Adrenal gland (tissue), 19 donors: ENCODE measurements around the gene FABP7. TPM values are rescaled to one million over a fixed set of nuclear protein-coding genes. Genes with fewer than 3 reads are reported as not detected.

Experiments used
- DNase-seq, 7 donors: peaks; one replicate each; pipeline ENCODE4 v3.0.0-alpha.2; 2019 to 2020
- H3K27ac ChIP-seq, 5 donors: fragments of 200-600 bp; sonication (generic) in 4 of 5; 1 replicate in 3 of 5; 2 replicates in 2 of 5; pipeline versions ENCODE4 v1.5.1 to v1.8.0; 2016 to 2020; ENCODE audit warnings: mild to moderate bottlenecking in 1 of 5
- H3K27me3 ChIP-seq: fragments of 200-600 bp; 2 replicates; pipeline ENCODE4 v1.8.0; 2021
- H3K36me3 ChIP-seq, 2 donors: fragments of 200-600 bp; replicated peaks in 1 of 2; 1 replicate in 1 of 2; 2 replicates in 1 of 2; pipeline versions ENCODE4 v1.5.1 to v1.8.0; 2018 to 2022
- H3K4me1 ChIP-seq, 2 donors: fragments of 200-600 bp; replicated peaks in 1 of 2; 1 replicate in 1 of 2; 2 replicates in 1 of 2; pipeline versions ENCODE4 v1.5.1 to v1.8.0; 2018 to 2021
- H3K4me3 ChIP-seq, 4 donors: fragments of 200-600 bp; sonication (generic) in 3 of 4; one replicate each; pipeline ENCODE4 v1.5.1; 2016 to 2018
- H3K9me3 ChIP-seq, 3 donors: fragments of 200-600 bp; sonication (generic) in 1 of 3; replicated peaks in 1 of 3; 1 replicate in 2 of 3; 2 replicates in 1 of 3; pipeline versions ENCODE4 v1.5.1 to v1.8.0; 2016 to 2021
- POLR2A ChIP-seq, 2 donors: fragments of 450-650 bp; IDR thresholded peaks; one replicate each; pipeline ENCODE4 v1.6.1; 2017; ENCODE audit warnings: antibody characterized with exemption in 2 of 2, mild to moderate bottlenecking in 2 of 2, moderate library complexity in 1 of 2
- WGBS, 4 donors: extraction: QIAGEN DNeasy Blood & Tissue Kit in 2 of 4; methylation state at CpG; one replicate each; pipeline versions ENCODE4 v1.1.5 to v1.1.7; 2013 to 2017; 5-methylcytosine and 5-hydroxymethylcytosine counted together
- intact Hi-C, 2 donors: fragments of 100-400 bp; cut with DNase I; formaldehyde crosslinking; loops; one replicate each; pipeline versions ENCODE4 v1.14.1 to v1.15.0; 2022 to 2023
- long read RNA-seq, 10 donors: library from polyadenylated mRNA in 3 of 10; unstranded in 2 of 10; stranded (forward) in 1 of 10; transcript quantifications; one replicate each; pipeline ENCODE4 v2.0.0 and lab custom pipeline, GENCODE V29; 2021 to 2026
- polyA plus RNA-seq, 3 donors: library from polyadenylated mRNA; stranded (reverse); fragments of 200-250 nt in 2 of 3; fragments of 350-450 nt in 1 of 3; fragmentation: Illumina TruSeq in 1 of 3; extraction: RNeasy Lipid Tissue Mini Kit (QIAGEN cat#74804) in 1 of 3; gene quantifications; one replicate each; pipeline ENCODE4 v1.2.3, GENCODE V29; 2013 to 2014
- total RNA-seq, 9 donors: library from RNA; depleted of rRNA in 4 of 9; stranded (reverse); fragments of >200 nt in 4 of 9; fragments of 120-200 nt in 1 of 9; fragmentation: NEBNext Ultra II Directional in 1 of 9; extraction: Animal tissue kit (Norgen Biotek cat#: 25700) in 1 of 9; gene quantifications; one replicate each; pipeline versions ENCODE4 v1.1.0 to v1.2.4, GENCODE V29; 2013 to 2023
- TF ChIP-seq, protein P1 (sequence below), 6 experiments: fragments of 450-650 bp in 4 of 6; fragments of 200-600 bp in 2 of 6; sonication (generic) in 1 of 6; IDR thresholded peaks; 1 replicate in 5 of 6; 2 replicates in 1 of 6; pipeline versions ENCODE4 v1.5.1 to v1.8.0; 2016 to 2021; ENCODE audit warnings: antibody characterized with exemption in 6 of 6, mild to moderate bottlenecking in 2 of 6, moderate library complexity in 1 of 6
- donor health status: healthy with polysubstance abuse.
- donor health status: Bipolar disorder and iron deficiency.
- donor health status: DM: yes; HTN: yes; CAD: no.
- donor health status: DM: no; HTN: no; CAD: no.
- donor health status: DM: no; HTN: no; CAD: no.
- donor health status: DM: yes; HTN: yes; CAD: no.

The FABP7 gene
- total RNA-seq: under 1 TPM in 1 of 9 donors, not detected in 8; 0.22 TPM
- not detected for polyA plus RNA-seq
- long read RNA-seq, donor 1: 0 reads
- long read RNA-seq, donor 2: 0 reads
- long read RNA-seq, donor 3: 0 reads
- long read RNA-seq, donor 4: 0 reads
- long read RNA-seq, donor 5: 0 reads
- long read RNA-seq, donor 6: 0 reads
- long read RNA-seq, donor 7, partial matches to known transcripts: 0 of 2 reads
- long read RNA-seq, donor 7, other reads (novel, unspliced or antisense): 0 of 2 reads
- long read RNA-seq, donor 8: 0 reads
- long read RNA-seq, donor 9: 0 reads
- long read RNA-seq, donor 10: 0 reads

DNA sequence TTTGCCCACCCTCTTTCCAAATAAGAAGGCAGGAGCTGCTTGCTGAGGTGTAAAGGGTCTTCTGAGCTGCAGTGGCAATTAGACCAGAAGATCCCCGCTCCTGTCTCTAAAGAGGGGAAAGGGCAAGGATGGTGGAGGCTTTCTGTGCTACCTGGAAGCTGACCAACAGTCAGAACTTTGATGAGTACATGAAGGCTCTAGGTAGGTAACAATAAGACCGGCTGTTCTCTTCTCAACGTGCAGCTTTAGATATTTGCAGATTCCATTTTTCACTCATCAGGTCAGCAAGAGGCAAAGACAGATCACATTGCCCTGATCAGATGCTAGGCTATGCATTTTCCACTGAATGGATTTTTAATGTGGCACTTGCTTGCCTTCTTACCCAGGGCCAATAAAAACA is at the start of gene FABP7:
Gene FABP7, plus strand, starts transcription at position 50 of the 400 bp plus-strand sequence. Its CDS starts 79 bp downstream, at position 129.
- H3K4me1 ChIP-seq: no peaks in the 10 kb centered on the region
- H3K4me3 ChIP-seq: no peak within 1 kb of the TSS
- H3K36me3 ChIP-seq: no peaks in the 10 kb centered on the region
- no peak for DNase-seq
- WGBS, 4 donors: 67 to 91% (median 79%) methylated on average over 3 of the region's 3 CpGs
- intact Hi-C loops: no loop called here
- TF ChIP-seq, protein P1, sequence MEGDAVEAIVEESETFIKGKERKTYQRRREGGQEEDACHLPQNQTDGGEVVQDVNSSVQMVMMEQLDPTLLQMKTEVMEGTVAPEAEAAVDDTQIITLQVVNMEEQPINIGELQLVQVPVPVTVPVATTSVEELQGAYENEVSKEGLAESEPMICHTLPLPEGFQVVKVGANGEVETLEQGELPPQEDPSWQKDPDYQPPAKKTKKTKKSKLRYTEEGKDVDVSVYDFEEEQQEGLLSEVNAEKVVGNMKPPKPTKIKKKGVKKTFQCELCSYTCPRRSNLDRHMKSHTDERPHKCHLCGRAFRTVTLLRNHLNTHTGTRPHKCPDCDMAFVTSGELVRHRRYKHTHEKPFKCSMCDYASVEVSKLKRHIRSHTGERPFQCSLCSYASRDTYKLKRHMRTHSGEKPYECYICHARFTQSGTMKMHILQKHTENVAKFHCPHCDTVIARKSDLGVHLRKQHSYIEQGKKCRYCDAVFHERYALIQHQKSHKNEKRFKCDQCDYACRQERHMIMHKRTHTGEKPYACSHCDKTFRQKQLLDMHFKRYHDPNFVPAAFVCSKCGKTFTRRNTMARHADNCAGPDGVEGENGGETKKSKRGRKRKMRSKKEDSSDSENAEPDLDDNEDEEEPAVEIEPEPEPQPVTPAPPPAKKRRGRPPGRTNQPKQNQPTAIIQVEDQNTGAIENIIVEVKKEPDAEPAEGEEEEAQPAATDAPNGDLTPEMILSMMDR (IDR thresholded peaks at IDR 0.05): no peak
- no peak for TF ChIP-seq POLR2A (IDR thresholded peaks at IDR 0.05)
- H3K27me3 ChIP-seq: no peaks in the 10 kb centered on the region
- H3K27ac ChIP-seq: no peak within 1 kb of the TSS
- no peaks in the 10 kb centered on the region for H3K9me3 ChIP-seq

DNA sequence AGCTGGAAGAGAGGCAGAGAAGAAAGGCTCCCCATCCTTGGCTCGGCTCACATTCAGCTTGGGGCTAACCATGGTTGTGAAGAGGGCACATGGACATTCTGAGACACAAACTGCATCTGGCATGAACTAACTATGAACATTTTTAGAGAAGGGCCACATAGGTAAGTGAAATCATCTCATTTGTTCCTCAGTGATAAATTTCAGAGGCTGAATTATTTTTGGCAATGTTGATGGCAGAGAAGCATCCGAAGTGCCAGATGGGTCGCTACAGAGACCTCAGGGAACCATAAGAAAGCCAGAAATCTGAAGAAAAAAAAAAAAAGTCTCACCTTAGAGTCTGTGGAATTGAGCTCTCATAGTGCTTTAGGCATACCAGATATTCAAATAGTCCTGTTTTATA is 49.2 kb upstream of the FABP7 start:
- no peaks in the 10 kb centered on the region for H3K36me3 ChIP-seq
- 75 to 90% (median 82%) methylated on average over 3 of the region's 3 CpGs for WGBS, 4 donors
- no peaks in the 10 kb centered on the region for H3K4me1 ChIP-seq
- intact Hi-C loops: loop anchor here (2.0 to 5.0 kb wide), 3 partner anchors 108 to 587 kb away; no protein-coding TSS in a partner anchor
- H3K27me3 ChIP-seq: no peaks in the 10 kb centered on the region
- no peak overlapping the region for H3K4me3 ChIP-seq
- DNase-seq: no peak
- TF ChIP-seq, protein P1 (IDR thresholded peaks at IDR 0.05): no peak
- no peak for TF ChIP-seq POLR2A (IDR thresholded peaks at IDR 0.05)
- no peaks in the 10 kb centered on the region for H3K9me3 ChIP-seq
- no peak overlapping the region for H3K27ac ChIP-seq

DNA sequence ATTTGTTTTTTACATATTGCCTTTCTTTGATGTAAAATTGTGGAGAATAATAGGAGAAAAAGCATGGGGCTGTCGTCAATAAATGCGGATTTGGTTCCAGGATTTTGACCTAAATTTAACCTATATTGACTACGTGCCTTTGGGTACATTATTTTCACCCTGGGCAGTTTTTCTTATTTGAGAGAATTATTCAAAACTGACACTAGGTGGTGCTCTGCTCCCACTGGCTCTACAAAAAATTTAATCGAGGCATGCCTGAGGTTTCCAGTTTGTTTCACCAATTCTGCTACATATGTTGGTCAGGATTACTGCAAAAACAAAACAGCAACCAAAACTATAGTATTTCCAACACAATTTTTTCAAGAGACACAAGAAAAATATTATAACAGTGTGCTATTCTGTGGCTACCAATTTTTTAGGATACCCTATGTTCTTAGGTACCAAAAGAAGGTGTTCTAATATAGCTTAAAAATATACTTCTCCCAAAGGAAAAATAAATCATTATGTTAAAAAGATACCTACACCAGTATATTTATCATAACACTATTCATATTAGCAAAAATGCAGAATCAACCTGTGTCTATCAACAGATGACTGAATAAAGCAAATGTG is 48.6 kb upstream of the FABP7 start:
- H3K36me3 ChIP-seq: no peaks in the 10 kb centered on the region
- intact Hi-C loops: loop anchor here (2.0 to 5.0 kb wide), 3 partner anchors 108 to 586 kb away; no protein-coding TSS in a partner anchor
- WGBS, 4 donors: 1 to 2% (median 1%) methylated on average over 4 of the region's 4 CpGs

DNA sequence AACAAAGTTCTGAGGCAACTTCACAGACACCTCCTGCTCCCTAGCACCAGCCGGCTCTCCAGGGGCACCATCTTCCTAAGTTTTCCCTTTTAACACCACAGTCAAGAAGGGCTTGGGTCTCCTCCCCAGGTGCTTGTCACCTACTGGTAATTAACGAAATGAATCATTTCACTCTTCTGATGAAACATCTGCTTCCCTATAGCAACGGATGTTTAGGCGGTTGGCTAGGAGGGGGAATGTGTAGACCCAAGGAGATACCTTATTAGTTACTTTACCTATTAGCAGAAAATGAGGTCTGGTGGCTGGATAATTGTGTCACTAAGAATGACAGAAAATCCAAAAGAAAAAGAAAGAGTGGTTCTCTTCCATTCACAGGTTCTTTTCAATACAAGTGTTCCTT is 46.3 kb upstream of the FABP7 start:
- Histone ChIP-seq H3K27ac (no peak overlapping the region), H3K4me1 (no peaks in the 10 kb centered on the region), H3K9me3 (no peaks in the 10 kb centered on the region), H3K4me3 (no peak overlapping the region), H3K27me3 (no peaks in the 10 kb centered on the region), H3K36me3 (no peaks in the 10 kb centered on the region)
- DNase-seq: no peak
- intact Hi-C loops: loop anchor here (5.0 kb wide), 2 partner anchors 119 to 584 kb away; no protein-coding TSS in a partner anchor
- no peak for TF ChIP-seq POLR2A (IDR thresholded peaks at IDR 0.05)
- TF ChIP-seq, protein P1 (IDR thresholded peaks at IDR 0.05): no peak
- 60 to 66% (median 65%) methylated on average over 4 of the region's 4 CpGs for WGBS, 4 donors

More for the DNA sequence above, 48.6 kb upstream of the FABP7 start:
- Histone ChIP-seq H3K4me1 (no peaks in the 10 kb centered on the region), H3K4me3 (no peak overlapping the region), H3K27me3 (no peaks in the 10 kb centered on the region), H3K9me3 (no peaks in the 10 kb centered on the region), H3K27ac (no peak overlapping the region)
- DNase-seq: peak in 2 of 7 donors; percentile 4 to 33
- TF ChIP-seq, protein P1 (IDR thresholded peaks at IDR 0.05): peak; percentile 63 to 90 (median 77)
- no peak for TF ChIP-seq POLR2A (IDR thresholded peaks at IDR 0.05)
